ENCODE results near the gene IL1R2.

IL1R2 gene, protein sequence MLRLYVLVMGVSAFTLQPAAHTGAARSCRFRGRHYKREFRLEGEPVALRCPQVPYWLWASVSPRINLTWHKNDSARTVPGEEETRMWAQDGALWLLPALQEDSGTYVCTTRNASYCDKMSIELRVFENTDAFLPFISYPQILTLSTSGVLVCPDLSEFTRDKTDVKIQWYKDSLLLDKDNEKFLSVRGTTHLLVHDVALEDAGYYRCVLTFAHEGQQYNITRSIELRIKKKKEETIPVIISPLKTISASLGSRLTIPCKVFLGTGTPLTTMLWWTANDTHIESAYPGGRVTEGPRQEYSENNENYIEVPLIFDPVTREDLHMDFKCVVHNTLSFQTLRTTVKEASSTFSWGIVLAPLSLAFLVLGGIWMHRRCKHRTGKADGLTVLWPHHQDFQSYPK

DNA sequence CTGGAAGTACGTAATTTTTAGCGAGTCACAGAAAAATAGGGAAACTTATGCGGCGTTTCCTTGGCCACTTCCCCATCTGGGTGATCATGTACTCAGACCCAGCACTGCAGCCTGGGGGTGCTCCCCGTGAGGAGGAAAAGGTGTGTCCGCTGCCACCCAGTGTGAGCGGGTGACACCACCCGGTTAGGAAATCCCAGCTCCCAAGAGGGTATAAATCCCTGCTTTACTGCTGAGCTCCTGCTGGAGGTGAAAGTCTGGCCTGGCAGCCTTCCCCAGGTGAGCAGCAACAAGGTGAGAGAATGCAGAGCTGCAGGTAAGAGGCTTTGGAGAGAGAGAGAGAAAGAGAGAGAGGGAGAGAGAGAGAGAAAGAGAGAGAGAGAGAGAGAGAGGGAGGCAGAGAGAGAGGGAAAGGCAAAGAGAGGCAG lies at the start of gene IL1R2:
TSS of gene IL1R2 (plus strand) at position 240 of the 425 bp plus-strand sequence. CDS start 16,616 bp downstream, outside the sequence.
- FAIRE-seq = no peak
- TF ChIP-seq POLR2A (IDR thresholded peaks at IDR 0.05; ENCODE audit: low read depth, low read length) = no peak
- no peak for DNase-seq (ENCODE audit: insufficient read length, low spot score)

DNA sequence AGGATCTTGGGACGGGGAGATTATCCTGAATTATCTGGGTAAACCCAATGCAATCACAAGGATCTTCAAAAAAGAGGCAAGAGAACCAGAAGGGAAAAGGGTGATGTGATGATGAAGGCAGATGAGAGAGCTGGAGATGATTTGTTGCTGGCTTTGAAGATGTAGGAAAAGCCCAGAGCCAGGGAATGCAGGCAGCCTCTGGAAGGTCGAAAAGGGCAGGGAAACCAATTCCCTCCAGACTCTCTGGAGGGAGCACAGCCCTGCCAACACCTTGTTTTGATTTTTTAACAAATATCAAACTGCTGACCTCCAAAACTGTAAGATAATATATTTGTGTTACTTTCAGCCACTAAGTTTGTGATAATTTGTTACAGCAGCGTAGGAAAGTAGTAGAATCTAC lies 48.9 kb upstream of the IL1R2 start:
- TF ChIP-seq POLR2A (IDR thresholded peaks at IDR 0.05; ENCODE audit: low read depth, low read length) = no peak
- DNase-seq (ENCODE audit: insufficient read length, low spot score) = no peak
- FAIRE-seq = no peak

- DNase-seq (ENCODE audit: insufficient read length, low spot score) = no peak
- no peak for TF ChIP-seq POLR2A (IDR thresholded peaks at IDR 0.05; ENCODE audit: low read depth, low read length)
- no peak for FAIRE-seq
Observed at GRCh38 chr2:101946372-101947039, 45.3 kb upstream of the IL1R2 start.

- FAIRE-seq = no peak
- DNase-seq (ENCODE audit: insufficient read length, low spot score) = no peak
- TF ChIP-seq POLR2A (IDR thresholded peaks at IDR 0.05; ENCODE audit: low read depth, low read length) = no peak
Observed at GRCh38 chr2:101947374-101947773, 44.4 kb upstream of the IL1R2 start.

DNA sequence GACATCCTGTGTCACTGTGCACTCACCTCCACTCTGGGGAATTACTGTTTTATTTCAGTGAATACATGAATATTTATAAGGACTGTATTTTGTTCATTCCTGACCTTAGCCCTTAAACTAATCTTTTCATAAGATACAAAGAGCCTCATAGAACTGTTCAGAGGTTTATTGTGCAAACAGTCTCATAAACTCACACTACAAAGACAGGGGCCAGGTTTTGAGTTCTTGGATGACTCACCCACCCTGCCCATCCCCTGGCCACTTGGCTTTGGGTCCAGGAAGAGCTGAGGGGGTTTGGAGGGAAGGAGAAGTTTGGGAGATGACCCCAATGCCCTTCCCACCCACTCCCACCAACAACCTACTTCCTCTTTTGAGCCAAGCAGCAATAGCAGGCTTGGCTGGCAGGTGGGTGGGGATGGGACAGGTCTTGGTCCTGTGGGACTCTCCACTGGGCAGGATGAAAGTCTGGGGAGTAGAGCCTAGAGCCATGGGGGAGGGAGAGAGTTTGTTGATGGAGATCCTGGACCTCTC lies 43.1 kb upstream of the IL1R2 start:
- DNase-seq (ENCODE audit: insufficient read length, low spot score) (no peak), FAIRE-seq (no peak)
- TF ChIP-seq POLR2A (IDR thresholded peaks at IDR 0.05; ENCODE audit: low read depth, low read length) = no peak

- FAIRE-seq (no peak), DNase-seq (ENCODE audit: insufficient read length, low spot score) (no peak)
- TF ChIP-seq POLR2A (IDR thresholded peaks at IDR 0.05; ENCODE audit: low read depth, low read length) = no peak
Observed at GRCh38 chr2:101949304-101949703, 42.5 kb upstream of the IL1R2 start.

DNA sequence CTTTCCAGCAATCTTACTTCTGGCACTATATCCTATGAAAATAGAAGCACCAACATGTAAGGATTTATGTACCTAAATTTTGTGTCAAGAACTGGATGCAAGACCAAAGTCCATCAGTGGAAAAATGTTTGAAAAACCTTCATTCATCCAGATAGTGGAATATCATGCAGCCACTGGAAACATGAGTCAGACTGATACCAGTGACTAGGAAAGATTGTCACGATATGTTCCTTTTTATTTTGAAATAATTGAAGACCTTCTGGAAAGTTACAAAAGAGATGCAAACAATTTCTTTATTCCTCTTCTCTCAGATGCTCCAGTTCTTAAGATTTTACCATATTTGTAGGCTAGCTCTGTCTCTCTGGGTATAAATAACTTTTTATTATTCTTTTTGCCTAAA lies 40.5 kb upstream of the IL1R2 start:
- FAIRE-seq (no peak), DNase-seq (ENCODE audit: insufficient read length, low spot score) (no peak)
- no peak for TF ChIP-seq POLR2A (IDR thresholded peaks at IDR 0.05; ENCODE audit: low read depth, low read length)

DNA sequence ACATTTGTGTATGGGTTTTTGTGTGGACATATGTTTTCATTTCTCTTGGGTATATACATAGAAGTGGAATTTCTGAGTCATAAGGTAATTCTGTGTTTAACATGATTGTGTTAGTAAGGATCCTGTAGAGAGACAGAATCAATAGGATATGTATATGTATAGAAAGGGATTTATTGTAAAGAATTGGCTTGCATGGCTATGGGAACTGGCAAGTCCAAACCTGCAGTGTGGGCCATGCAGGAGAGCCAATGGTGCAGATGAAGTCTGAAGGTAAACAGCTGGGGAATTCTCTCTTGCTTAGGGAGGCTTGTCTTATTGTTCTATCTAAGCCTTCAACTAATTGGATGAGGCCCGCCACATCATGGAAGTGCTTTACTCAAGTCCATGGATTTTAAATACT lies 39.2 kb upstream of the IL1R2 start:
- DNase-seq (ENCODE audit: insufficient read length, low spot score) (no peak), FAIRE-seq (no peak)
- no peak for TF ChIP-seq POLR2A (IDR thresholded peaks at IDR 0.05; ENCODE audit: low read depth, low read length)

- TF ChIP-seq POLR2A (IDR thresholded peaks at IDR 0.05; ENCODE audit: low read depth, low read length) = no peak
Observed at GRCh38 chr2:101956465-101957438, 35.0 kb upstream of the IL1R2 start.

GRCh38 chr2:101958061-101958460 lies 33.7 kb upstream of the IL1R2 start:
- no peak for DNase-seq (ENCODE audit: insufficient read length, low spot score)
- TF ChIP-seq POLR2A (IDR thresholded peaks at IDR 0.05; ENCODE audit: low read depth, low read length) = no peak
- no peak for FAIRE-seq

More at GRCh38 chr2:101956465-101957438, 35.0 kb upstream of the IL1R2 start:
- DNase-seq (ENCODE audit: insufficient read length, low spot score) (no peak), FAIRE-seq (no peak)

DNA sequence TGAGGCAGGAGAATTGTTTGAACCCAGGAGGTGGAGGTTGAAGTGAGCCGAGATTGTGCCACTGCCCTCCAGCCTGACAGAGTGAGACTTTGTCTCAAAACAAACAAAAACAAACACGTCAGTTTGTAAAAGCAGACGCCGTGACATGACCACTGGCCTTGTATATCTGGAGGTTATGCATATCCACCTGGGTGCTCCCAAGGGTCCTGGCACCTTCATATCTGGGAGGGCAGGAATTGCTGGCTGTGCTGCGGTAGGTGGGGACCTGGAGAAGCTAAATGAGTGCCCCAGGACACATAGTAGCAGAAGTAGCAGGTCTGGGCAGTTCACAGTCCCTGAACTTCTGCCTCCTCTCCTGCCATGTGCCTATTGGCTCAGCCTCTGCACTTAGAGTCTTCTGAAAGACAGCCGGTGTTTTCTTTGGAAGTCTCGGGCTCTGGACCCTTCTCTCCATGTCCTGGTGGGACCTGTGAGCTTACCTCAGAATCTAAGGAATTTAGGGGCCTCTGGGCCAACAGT lies 30.9 kb upstream of the IL1R2 start:
- TF ChIP-seq POLR2A (IDR thresholded peaks at IDR 0.05; ENCODE audit: low read depth, low read length) = no peak
- DNase-seq (ENCODE audit: insufficient read length, low spot score) (no peak), FAIRE-seq (no peak)

DNA sequence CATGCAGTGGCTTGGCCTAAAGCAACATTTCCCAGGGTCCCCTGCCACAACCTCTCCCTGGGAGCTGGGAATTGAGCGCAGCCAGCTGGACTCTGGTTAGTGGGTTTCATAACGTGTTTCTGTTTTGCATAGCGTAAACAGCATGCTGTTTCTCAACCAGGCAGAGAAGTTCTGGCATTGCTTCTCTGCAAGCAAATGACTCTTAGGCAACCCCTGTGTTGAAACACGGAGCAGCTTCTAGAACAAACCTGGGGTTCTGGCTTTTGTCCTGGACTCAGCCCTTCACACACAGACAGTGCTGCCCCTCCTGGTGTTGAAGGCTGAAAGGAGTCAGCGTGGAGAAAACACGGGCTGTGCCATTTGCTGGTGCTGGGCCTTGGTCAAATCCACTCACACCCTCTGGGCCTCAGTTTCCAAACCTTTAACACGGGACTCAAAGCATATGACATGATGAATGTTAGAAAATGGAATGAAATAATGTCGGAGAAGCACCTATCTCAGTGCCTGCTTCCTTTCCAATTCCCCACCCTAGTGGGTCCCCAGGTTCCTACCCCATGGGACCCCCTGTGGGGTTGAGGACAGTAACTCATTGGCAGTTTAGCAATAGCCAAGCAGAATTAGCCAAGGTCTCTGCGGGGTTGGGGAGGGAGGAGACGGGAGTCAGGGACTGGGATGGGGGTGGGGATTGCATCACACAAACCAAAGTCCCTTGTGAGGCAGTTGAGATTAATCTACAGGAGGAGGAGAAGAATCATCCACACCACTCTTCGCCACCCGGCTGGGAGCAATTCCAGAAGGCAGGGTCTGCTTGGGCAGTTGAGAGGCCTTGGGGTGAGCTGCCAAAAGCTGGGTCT lies 30.2 kb upstream of the IL1R2 start:
- TF ChIP-seq POLR2A (IDR thresholded peaks at IDR 0.05; ENCODE audit: low read depth, low read length) = no peak
- no peak for FAIRE-seq
- no peak for DNase-seq (ENCODE audit: insufficient read length, low spot score)
